K562 (cell line): Measurements from ENCODE around the gene MPZL3. TPM values are rescaled to one million over a fixed set of nuclear protein-coding genes. Genes with fewer than 3 reads are reported as not detected.

Experiments
- ATAC-seq: fragments of 200-7000 bp; cut with Tn5 transposase; 3 replicates; pipeline ENCODE4 v1.9.1; 2020; ENCODE audit warnings: moderate library complexity
- BruUV-seq: library from RNA; stranded (reverse); fragments of 400-500 nt; replicated peaks from 2 replicates; lab custom pipeline; 2021; lab: Mats Ljungman, UMichigan
- CTCF ChIA-PET: fragments of 300-600 bp; formaldehyde crosslinking; extraction: SDS; loops from one replicate; lab custom pipeline; 2021; ENCODE audit warnings: low intra/inter-chr PET ratio; lab: Yijun Ruan, JAX
- POLR2A ChIA-PET: fragments of 300-600, 350-650 bp; sonication (Branson Sonifier 250); formaldehyde crosslinking; extraction: SDS; loops from one replicate; lab custom pipeline; 2021; ENCODE audit warnings: antibody characterized with exemption, inconsistent platforms; lab: Yijun Ruan, JAX
- DNase-seq, 4 experiments: peaks; one replicate each; pipeline versions ENCODE4 v3.0.0 to v3.0.0-alpha.2; 2011 to 2018; ENCODE audit warnings: low spot score in 3 of 4, mixed read lengths in 3 of 4; ENCODE audit errors: extremely low read depth in 1 of 4
- FAIRE-seq: peaks from 2 replicates; lab custom pipeline; 2011; peaks lifted over from hg19 to GRCh38; lab: Jason Lieb, UNC
- H2AFZ ChIP-seq: 2 replicates; pipeline ENCODE4 v1.6.0; 2011; ENCODE audit warnings: low read depth, low read length, control low read depth, inconsistent platforms
- H3K27ac ChIP-seq: fragments of 200-600 bp; 3 replicates; pipeline ENCODE4 v1.8.0; 2011; ENCODE audit warnings: low read depth, mild to moderate bottlenecking, control low read depth, inconsistent platforms, low read length, moderate library complexity, mixed read lengths; ENCODE audit errors: extremely low read depth
- H3K27me3 ChIP-seq, 2 experiments: fragments of 300-600 bp in 1 of 2; 2 replicates in 1 of 2; 3 replicates in 1 of 2; pipeline versions ENCODE4 v1.6.0 to v1.8.0; 2011; ENCODE audit warnings: inconsistent platforms in 2 of 2, low read length in 2 of 2, mild to moderate bottlenecking in 1 of 2, mixed read lengths in 1 of 2, moderate library complexity in 1 of 2; ENCODE audit not compliant: control insufficient read depth in 2 of 2, insufficient read depth in 2 of 2
- H3K36me3 ChIP-seq: fragments of 300-600 bp; 3 replicates; pipeline ENCODE4 v1.8.0; 2011; ENCODE audit warnings: mild to moderate bottlenecking, low read length, inconsistent platforms; ENCODE audit not compliant: control insufficient read depth, insufficient read depth
- H3K4me1 ChIP-seq, 2 experiments: fragments of 200-600 bp in 1 of 2; replicated peaks in 1 of 2; 2 replicates in 1 of 2; 3 replicates in 1 of 2; pipeline versions ENCODE4 v1.5.1 to v1.8.0; 2011; ENCODE audit warnings: inconsistent platforms in 2 of 2, low read length in 2 of 2, mild to moderate bottlenecking in 1 of 2, mixed read lengths in 1 of 2, moderate library complexity in 1 of 2; ENCODE audit not compliant: control insufficient read depth in 2 of 2, insufficient read depth in 2 of 2
- H3K4me2 ChIP-seq: 2 replicates; pipeline ENCODE4 v1.6.1; 2011; ENCODE audit warnings: low read length, control low read depth, inconsistent platforms, mixed read lengths; ENCODE audit not compliant: insufficient read depth
- H3K4me3 ChIP-seq: fragments of 200-600 bp; sonication (generic), shearing (Covaris generic); 2 replicates; pipeline ENCODE4 v1.5.1; 2016; ENCODE audit warnings: control low read depth, inconsistent platforms
- H3K79me2 ChIP-seq: fragments of 200-600 bp; 3 replicates; pipeline ENCODE4 v1.8.0; 2011; ENCODE audit warnings: low read length, inconsistent platforms; ENCODE audit not compliant: control insufficient read depth, insufficient read depth
- H3K9ac ChIP-seq, 2 experiments: 2 replicates each; pipeline versions ENCODE4 v1.6.0 to v1.6.1; 2011; ENCODE audit warnings: low read depth in 2 of 2, low read length in 2 of 2, control low read depth in 1 of 2, inconsistent platforms in 1 of 2, mild to moderate bottlenecking in 1 of 2, mixed read lengths in 1 of 2; ENCODE audit not compliant: insufficient read depth in 1 of 2
- H3K9me1 ChIP-seq: one replicate; pipeline ENCODE4 v1.6.0; 2011; ENCODE audit warnings: inconsistent platforms, mild to moderate bottlenecking, low read length, moderate library complexity; ENCODE audit not compliant: control insufficient read depth, insufficient read depth
- H3K9me3 ChIP-seq: replicated peaks from 2 replicates; pipeline ENCODE4 v1.5.1; 2011; ENCODE audit warnings: low read depth, low read length, inconsistent platforms; ENCODE audit not compliant: control insufficient read depth, insufficient read depth
- H4K20me1 ChIP-seq: replicated peaks from 2 replicates; pipeline ENCODE4 v1.6.1; 2011; ENCODE audit warnings: low read length, inconsistent platforms, mixed read lengths; ENCODE audit not compliant: control insufficient read depth, insufficient read depth
- HDAC1 ChIP-seq, 2 experiments: fragments of 450-650 bp; IDR thresholded peaks; 2 replicates each; pipeline ENCODE4 v1.6.1; 2016 to 2017; ENCODE audit warnings: inconsistent platforms in 1 of 2, mild to moderate bottlenecking in 1 of 2, moderate library complexity in 1 of 2
- HMG20B ChIP-seq: fragments of 250-450 bp; sonication (Bioruptor Pico); IDR thresholded peaks from 2 replicates; pipeline ENCODE4 v1.5.0; 2021; ENCODE audit warnings: mild to moderate bottlenecking
- MAFF ChIP-seq: IDR thresholded peaks from 2 replicates; pipeline ENCODE4 v1.6.1; 2012; ENCODE audit warnings: low read length, improper control_type of control experiment
- NFATC3 ChIP-seq: fragments of 450-650 bp; IDR thresholded peaks from 2 replicates; pipeline ENCODE4 v1.6.1; 2017; ENCODE audit warnings: mild to moderate bottlenecking
- SMAD3 ChIP-seq: fragments of 450-650 bp; formaldehyde crosslinking; conservative IDR thresholded peaks from 2 replicates; pipeline ENCODE4 v1.4.0; 2020; ENCODE audit warnings: mild to moderate bottlenecking
- WGBS: fragments of 100-300 bp; shearing (Covaris generic); methylation state at CpG from one replicate; pipeline ENCODE4 v1.1.6; 2016; ENCODE audit warnings: low coverage, mixed read lengths; ENCODE audit not compliant: insufficient coverage; ENCODE audit errors: missing lambda C conversion rate; 5-methylcytosine and 5-hydroxymethylcytosine counted together
- in situ Hi-C: fragments of 300-500 bp; cut with MboI; formaldehyde crosslinking; loops from 4 replicates; pipeline ENCODE4 v1.15.0; 2018; ENCODE audit warnings: inconsistent platforms, mixed read lengths
- intact Hi-C: fragments of 100-400 bp; cut with micrococcal nuclease; formaldehyde crosslinking; loops from 2 replicates; pipeline ENCODE4 v1.14.2; 2022
- polyA plus RNA-seq, 8 experiments: library from polyadenylated mRNA; depleted of rRNA in 4 of 8; stranded (reverse) in 5 of 8; unstranded in 3 of 8; fragments of >200 nt; fragmentation: Nextera tagmentation in 2 of 8; fragmentation: Illumina TruSeq in 1 of 8; extraction: Ambion mirVana in 2 of 8; extraction: Trizol in 1 of 8; gene quantifications; 2 replicates each; pipeline versions ENCODE4 v1.2.1 to v1.2.3, GENCODE V29; 2011 to 2014; ENCODE audit warnings: inconsistent platforms in 1 of 8, missing spikeins in 1 of 8
- total RNA-seq, 7 experiments: library from RNA; depleted of rRNA in 6 of 7; stranded (reverse); fragments of >200 nt in 6 of 7; fragmentation: Illumina TruSeq in 2 of 7; extraction: Trizol in 2 of 7; gene quantifications; 2 replicates each; pipeline versions ENCODE4 v1.2.1 to v1.2.3, GENCODE V29; 2011 to 2021; ENCODE audit warnings: low replicate concordance in 1 of 7
- TF ChIP-seq, protein P1 (sequence below): fragments of 250-450 bp; sonication (Bioruptor Pico); IDR thresholded peaks from 2 replicates; pipeline ENCODE4 v1.4.0; 2020
- TF ChIP-seq, protein P2 (sequence below): fragments of 250-450 bp; sonication (Bioruptor Pico); IDR thresholded peaks from 2 replicates; pipeline ENCODE4 v1.5.1; 2021; ENCODE audit warnings: mild to moderate bottlenecking
- TF ChIP-seq, protein P3 (sequence below): fragments of 450-650 bp; formaldehyde crosslinking; conservative IDR thresholded peaks from 2 replicates; pipeline ENCODE4 v1.4.0; 2022; ENCODE audit warnings: mild to moderate bottlenecking, missing genetic modification characterization
- TF ChIP-seq, protein P4 (sequence below): sonication (generic); formaldehyde crosslinking; IDR thresholded peaks from 2 replicates; pipeline ENCODE4 v1.8.1; 2022; ENCODE audit warnings: missing genetic modification reagents

MPZL3 gene
- total and polyA plus RNA-seq, 9 of the 15 experiments (the other 6 are each of a cell fraction or from before 2014, with no cell fraction given): 0.97 to 2.9 (median 1.6) TPM

DNA sequence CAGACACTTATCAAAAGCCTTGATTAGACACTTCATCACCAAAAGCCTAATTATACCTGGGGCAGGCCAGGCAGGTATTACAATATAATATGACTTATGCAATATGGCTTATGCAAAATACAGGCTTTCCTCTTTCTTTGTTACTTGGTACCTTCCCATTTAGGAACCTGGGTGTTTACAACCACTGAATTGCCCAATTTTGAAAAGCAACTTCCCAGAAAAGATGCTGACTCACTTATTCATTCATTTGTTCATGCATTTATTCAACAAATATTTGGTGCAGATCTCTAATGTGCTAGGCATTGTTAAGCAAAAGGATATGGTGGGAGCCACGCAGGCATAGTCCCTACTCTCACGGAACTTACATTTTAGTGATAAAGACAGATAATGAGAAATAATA lies 13.7 kb downstream of the MPZL3 start (continued):
- TF ChIP-seq, protein P1, sequence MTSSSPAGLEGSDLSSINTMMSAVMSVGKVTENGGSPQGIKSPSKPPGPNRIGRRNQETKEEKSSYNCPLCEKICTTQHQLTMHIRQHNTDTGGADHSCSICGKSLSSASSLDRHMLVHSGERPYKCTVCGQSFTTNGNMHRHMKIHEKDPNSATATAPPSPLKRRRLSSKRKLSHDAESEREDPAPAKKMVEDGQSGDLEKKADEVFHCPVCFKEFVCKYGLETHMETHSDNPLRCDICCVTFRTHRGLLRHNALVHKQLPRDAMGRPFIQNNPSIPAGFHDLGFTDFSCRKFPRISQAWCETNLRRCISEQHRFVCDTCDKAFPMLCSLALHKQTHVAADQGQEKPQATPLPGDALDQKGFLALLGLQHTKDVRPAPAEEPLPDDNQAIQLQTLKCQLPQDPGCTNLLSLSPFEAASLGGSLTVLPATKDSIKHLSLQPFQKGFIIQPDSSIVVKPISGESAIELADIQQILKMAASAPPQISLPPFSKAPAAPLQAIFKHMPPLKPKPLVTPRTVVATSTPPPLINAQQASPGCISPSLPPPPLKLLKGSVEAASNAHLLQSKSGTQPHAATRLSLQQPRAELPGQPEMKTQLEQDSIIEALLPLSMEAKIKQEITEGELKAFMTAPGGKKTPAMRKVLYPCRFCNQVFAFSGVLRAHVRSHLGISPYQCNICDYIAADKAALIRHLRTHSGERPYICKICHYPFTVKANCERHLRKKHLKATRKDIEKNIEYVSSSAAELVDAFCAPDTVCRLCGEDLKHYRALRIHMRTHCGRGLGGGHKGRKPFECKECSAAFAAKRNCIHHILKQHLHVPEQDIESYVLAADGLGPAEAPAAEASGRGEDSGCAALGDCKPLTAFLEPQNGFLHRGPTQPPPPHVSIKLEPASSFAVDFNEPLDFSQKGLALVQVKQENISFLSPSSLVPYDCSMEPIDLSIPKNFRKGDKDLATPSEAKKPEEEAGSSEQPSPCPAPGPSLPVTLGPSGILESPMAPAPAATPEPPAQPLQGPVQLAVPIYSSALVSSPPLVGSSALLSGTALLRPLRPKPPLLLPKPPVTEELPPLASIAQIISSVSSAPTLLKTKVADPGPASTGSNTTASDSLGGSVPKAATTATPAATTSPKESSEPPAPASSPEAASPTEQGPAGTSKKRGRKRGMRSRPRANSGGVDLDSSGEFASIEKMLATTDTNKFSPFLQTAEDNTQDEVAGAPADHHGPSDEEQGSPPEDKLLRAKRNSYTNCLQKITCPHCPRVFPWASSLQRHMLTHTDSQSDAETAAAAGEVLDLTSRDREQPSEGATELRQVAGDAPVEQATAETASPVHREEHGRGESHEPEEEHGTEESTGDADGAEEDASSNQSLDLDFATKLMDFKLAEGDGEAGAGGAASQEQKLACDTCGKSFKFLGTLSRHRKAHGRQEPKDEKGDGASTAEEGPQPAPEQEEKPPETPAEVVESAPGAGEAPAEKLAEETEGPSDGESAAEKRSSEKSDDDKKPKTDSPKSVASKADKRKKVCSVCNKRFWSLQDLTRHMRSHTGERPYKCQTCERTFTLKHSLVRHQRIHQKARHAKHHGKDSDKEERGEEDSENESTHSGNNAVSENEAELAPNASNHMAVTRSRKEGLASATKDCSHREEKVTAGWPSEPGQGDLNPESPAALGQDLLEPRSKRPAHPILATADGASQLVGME (CRISPR knock-in tag): no peak
- peak; percentile 39; the same call in 1 of the 2 replicates for TF ChIP-seq MAFF
- no peak for TF ChIP-seq HDAC1 (IDR thresholded peaks at IDR 0.05)

DNA sequence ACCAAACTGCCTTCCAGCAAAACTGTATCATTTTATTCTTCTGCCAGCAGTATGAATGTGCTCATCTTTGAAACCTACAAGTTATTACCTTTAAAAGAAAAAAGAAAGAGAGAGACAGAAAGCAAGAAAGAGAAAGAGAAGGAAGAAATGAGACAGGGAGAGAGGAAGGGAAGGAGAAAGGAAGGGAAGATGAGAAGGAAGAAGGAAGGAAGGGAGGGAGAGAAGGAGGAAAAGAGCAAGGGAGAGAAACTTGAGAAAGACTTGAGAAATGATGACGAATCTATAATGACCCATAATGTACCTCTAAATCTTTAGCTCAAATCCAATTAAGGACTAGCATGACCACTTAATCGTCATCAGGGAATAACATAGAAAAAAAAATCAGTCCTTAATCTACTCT lies 16.0 kb downstream of the MPZL3 start:
- intact Hi-C loops (no loop called here), in situ Hi-C loops (no loop called here)
- no peaks in the 10 kb centered on the region for H3K9me1 ChIP-seq
- FAIRE-seq (no peak), ATAC-seq (no peak), DNase-seq (no peak)
- no peaks in the 10 kb centered on the region; the same call in 1 of the 2 replicates for H4K20me1 ChIP-seq
- no peak overlapping the region for H3K9ac ChIP-seq
- ChIA-PET CTCF (interaction anchor here (0.7 kb wide), 1 partner anchor 11 kb away, joined by 3 read pairs; no protein-coding TSS in a partner anchor), POLR2A (interaction anchor here (0.8 kb wide), 1 partner anchor 106 kb away, joined by 3 read pairs; the partner anchor contains the start of gene CD3D)
- no peaks in the 10 kb centered on the region for H3K9me3 ChIP-seq
- no peak overlapping the region for H3K4me3 ChIP-seq
- H3K36me3 ChIP-seq: no peaks in the 10 kb centered on the region
- H2AFZ ChIP-seq: no peak overlapping the region
- 3% methylated on average over 2 of the region's 2 CpGs for WGBS
- no peaks in the 10 kb centered on the region for H3K79me2 ChIP-seq
- H3K27ac ChIP-seq: no peak overlapping the region
- peaks cover 2 to 14% of the 10 kb centered on the region in 2 experiments for H3K4me1 ChIP-seq
- H3K27me3 ChIP-seq: peaks cover 4 to 7% of the 10 kb centered on the region in 2 experiments; a peak in 2 of 5 replicates
- BruUV-seq: no TSS peak
- no peak overlapping the region for H3K4me2 ChIP-seq
- TF ChIP-seq, protein P2, sequence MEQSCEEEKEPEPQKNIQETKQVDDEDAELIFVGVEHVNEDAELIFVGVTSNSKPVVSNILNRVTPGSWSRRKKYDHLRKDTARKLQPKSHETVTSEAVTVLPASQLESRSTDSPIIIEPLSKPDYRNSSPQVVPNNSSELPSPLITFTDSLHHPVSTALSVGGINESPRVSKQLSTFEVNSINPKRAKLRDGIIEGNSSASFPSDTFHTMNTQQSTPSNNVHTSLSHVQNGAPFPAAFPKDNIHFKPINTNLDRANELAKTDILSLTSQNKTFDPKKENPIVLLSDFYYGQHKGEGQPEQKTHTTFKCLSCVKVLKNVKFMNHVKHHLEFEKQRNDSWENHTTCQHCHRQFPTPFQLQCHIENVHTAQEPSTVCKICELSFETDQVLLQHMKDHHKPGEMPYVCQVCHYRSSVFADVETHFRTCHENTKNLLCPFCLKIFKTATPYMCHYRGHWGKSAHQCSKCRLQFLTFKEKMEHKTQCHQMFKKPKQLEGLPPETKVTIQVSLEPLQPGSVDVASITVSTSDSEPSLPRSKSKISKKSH (CRISPR knock-in tag): no peak
- TF ChIP-seq SMAD3 (CRISPR knock-in tag): no peak
- TF ChIP-seq, protein P3, sequence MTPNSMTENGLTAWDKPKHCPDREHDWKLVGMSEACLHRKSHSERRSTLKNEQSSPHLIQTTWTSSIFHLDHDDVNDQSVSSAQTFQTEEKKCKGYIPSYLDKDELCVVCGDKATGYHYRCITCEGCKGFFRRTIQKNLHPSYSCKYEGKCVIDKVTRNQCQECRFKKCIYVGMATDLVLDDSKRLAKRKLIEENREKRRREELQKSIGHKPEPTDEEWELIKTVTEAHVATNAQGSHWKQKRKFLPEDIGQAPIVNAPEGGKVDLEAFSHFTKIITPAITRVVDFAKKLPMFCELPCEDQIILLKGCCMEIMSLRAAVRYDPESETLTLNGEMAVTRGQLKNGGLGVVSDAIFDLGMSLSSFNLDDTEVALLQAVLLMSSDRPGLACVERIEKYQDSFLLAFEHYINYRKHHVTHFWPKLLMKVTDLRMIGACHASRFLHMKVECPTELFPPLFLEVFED (CRISPR knock-in tag): 0 out of 2 replicates have a peak, but pooled peaks have one; percentile 30
- TF ChIP-seq, protein P4, sequence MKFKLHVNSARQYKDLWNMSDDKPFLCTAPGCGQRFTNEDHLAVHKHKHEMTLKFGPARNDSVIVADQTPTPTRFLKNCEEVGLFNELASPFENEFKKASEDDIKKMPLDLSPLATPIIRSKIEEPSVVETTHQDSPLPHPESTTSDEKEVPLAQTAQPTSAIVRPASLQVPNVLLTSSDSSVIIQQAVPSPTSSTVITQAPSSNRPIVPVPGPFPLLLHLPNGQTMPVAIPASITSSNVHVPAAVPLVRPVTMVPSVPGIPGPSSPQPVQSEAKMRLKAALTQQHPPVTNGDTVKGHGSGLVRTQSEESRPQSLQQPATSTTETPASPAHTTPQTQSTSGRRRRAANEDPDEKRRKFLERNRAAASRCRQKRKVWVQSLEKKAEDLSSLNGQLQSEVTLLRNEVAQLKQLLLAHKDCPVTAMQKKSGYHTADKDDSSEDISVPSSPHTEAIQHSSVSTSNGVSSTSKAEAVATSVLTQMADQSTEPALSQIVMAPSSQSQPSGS (CRISPR knock-in tag): no peak
- TF ChIP-seq NFATC3: no peak
- TF ChIP-seq HMG20B: no peak
